Suppressor macrophage (primary cell): ENCODE results near the gene LDLRAP1.

ENCODE experiments used
- DNase-seq, 4 experiments: peaks; one replicate each; pipeline ENCODE4 v3.0.0-alpha.2; 2020 to 2022

LDLRAP1 gene

GRCh38 chr1:25562928-25563283 lies 19.5 kb downstream of the LDLRAP1 start:
- DNase-seq: no peak

DNA sequence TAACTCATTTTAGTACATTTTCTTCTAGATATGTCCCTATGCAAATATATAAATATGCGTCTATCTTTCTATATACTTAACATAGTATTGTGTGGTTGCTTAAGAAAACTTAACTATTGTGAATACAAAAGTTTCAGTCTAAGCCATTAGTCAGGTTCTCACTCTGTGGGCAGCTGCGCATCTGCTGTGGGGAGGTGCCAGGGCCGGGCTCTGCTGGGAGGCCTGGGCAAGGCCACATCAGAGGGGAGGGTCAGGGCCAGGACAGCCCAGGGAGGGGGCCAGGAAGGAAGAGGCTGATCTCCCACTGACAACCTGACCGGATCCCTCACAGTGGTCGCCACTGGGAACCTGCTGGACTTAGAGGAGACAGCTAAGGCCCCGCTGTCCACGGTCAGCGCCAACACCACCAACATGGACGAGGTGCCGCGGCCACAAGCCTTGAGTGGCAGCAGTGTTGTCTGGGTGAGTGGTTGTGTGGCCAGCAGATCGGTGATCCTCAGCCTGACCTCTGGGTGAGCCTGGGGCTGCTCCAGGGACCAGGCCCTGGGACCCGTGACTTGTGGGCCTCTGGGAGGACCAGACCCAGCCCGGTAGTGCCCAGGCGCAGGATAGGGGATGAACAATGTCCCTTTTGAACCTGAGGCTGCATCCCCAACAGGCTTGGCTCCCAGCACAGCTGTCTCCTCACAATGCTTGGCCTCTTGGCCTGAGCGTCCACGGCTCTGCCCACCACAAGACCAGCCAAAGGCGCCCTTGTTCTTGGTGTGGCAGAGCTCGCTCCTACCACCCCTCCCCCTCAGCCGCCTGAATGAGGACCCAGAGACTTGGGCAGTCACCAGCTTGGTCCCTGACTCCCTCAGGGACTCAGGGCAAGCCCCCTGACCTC lies 20.2 kb downstream of the LDLRAP1 start:
- DNase-seq: no peak

- DNase-seq: no peak
Observed at GRCh38 chr1:25564777-25565574, 21.6 kb downstream of the LDLRAP1 start.

DNA sequence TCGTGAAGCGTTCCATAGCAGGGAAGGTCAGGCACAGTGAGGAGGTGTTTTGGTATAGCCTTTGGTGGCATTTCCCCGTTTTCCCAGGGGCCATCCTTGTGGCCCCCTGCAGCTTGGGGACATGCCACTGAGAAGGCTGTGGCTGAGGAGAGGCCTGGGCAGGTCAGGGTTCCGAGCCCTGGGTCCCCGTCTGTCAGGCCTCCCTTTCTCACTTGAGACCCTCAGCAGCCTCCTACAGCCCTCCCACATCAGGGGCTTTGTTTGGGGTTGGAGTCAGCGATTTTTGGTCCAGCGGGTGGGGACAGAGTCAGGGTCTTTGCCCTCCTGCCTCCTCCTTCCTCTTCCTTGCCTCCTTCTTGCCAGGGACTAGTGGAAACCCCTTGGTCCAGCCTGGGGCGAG lies 22.2 kb downstream of the LDLRAP1 start:
- no peak for DNase-seq

- DNase-seq: no peak
Observed at GRCh38 chr1:25566176-25566729, 22.8 kb downstream of the LDLRAP1 start.

DNA sequence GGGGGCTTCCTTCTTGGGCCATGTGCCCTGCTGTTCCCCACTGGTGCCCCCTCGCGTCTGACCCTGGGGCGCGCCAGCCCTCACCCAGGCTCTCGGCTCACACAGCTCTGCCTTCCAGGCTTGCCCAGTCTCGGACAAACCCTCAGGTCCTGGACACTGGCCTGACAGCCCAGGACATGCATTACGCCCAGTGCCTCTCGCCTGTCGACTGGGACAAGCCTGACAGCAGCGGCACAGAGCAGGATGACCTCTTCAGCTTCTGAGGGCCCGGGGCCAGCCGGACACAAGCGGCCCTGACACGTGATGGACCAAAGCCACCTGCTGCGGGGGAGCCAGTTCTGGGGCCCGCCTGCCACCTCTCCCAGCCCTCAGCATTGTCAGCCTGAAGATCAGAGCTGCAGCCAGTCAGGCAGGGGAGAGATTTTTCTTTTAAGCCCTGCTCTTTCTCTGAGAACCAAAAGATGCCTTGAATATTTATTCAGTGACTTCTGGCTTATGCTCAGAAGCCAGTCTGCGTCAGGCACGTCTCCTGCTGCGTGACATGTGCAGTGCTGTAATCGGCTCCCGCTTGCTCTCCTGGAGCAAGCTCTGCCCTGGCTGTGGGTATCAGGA lies 23.4 kb downstream of the LDLRAP1 start:
- DNase-seq: no peak

DNA sequence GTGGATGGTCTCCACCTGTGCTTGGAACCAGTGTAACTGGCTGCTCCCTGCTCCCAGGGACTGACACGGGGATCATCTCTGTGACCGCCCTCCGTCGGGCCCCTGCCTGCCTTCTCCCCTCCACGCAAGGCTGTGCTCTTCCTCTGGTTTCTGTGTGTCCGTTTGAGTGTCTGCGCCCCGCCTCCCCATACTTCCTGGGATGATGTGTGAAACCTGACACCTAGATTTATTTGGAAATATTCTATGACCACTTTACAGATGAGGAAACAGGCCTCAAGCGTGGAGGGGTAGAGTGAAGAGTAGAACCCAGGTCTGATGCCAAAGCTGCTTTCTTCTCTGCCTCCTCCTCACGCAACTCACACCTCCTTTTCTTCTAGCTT lies 24.3 kb downstream of the LDLRAP1 start:
- no peak for DNase-seq

- DNase-seq: no peak
Observed at GRCh38 chr1:25568090-25568833, 24.9 kb downstream of the LDLRAP1 start.

DNA sequence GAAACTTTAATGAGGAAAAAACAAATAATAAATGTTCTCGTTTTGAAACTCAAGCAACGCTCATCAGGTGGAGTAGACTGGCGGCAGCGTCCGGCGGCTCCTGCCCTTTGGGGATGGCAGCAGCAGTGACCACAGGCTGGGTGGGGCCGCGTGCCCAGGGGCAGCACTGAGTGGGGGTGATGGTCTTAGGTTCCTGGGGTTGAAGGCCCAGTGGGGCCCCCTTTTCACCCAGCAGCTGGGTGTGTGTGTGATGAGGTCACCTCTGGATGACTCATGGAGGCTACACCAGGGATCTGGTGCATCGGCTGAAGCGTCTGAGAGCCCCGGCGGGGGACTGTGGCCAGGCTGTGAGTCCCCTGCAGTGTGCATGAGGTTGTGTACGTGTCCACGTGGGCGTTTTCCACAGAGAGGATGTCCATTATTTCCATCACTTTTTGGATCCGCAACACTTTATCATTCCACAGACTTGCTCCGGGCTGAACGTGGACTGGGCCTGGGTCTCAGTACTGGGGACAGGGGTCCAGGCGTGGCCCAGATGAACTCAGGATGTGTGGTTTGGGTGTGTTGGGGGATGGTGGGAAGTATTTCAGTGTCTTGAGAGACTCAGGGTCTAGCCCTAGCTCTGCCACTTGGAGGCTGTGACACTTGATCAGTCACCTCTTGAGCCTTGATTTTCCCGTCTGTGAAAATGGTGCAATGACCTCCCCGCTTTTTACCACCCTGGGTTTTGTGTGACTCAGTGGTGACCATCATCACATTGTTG lies 25.6 kb downstream of the LDLRAP1 start:
- peak in 3 of 4 experiments; percentile 20 to 36 (median 22) for DNase-seq

DNA sequence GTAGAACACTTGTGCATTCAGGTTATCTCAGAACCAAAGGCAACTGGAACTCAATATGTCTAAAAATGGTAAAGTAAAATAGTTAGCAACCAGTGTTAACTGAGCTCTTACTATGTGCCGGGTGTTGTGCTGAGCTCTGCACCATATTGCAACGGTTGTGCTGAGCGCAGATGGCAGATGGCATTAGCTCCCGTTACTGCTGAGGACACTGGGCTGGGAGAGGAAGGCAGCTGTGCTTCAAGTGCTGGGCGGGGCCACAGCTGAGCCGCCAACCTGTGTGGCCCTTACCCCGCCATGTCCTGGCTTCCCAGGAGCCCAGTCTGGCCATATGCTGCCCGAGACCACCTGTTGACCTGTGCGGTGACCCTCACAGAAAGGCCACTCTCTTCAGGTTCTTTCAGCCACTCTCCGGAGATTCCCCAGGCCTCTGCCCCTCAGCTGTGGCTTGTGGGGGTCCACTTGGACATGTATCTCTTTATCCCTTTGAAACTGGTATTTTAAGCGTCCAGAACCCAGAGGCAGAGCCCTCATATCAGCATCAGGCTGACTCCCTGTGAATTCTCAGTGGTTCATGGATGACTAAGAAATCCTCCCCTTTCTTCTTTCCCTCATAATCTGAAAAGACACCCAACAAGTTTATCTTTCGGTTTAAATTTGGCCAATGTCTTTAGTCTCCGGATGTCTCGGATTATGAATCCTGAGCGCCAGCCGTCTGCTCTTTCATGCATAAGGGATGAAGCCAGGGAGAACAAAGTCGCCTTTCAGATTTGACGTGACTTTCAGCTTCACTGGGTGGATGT lies 26.4 kb downstream of the LDLRAP1 start:
- DNase-seq: no peak

GRCh38 chr1:25570798-25571521 lies 27.6 kb downstream of the LDLRAP1 start:
- DNase-seq: no peak

DNA sequence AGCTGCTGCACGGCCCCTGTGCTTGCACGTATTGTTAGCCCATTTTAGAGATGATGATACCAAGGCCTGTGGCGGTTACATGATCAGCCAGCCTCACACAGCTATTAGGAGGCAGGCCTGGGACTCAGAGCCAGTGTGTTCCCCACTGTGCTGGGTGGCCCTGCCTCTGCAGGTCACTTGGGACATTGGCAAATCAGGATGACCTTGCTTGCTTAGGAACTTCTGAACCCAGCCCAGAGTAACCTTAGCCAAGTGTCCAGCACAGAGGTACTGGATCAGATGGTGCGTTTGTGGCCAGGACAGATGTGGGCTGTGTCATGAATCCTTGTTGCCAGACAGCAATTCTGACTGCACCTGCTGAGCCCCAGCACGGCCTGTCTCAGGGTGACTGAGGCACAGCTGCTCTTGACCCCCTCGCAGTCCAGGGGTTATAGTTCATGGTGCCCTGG lies 28.1 kb downstream of the LDLRAP1 start:
- no peak for DNase-seq

DNA sequence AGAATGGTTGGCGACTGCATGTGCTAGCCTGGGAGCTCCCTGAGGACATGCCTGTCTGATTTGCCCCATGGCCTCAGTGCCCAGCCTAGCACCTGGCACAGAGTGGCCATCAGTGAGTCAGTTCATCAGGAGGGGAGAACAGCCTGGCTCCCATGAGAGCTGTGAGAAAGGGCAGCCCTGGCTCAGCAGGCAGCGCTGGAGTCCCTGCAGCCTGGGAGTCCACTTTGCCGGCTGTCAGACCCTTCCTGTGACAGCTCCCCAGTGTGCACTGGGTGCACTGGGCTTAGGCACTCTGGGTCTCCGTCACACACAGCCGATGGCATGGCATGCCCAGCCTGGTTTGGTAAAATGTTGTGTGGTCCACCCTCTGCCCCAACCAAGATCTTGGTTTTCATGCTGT lies 28.7 kb downstream of the LDLRAP1 start:
- DNase-seq: no peak

GRCh38 chr1:25572708-25573590 lies 29.5 kb downstream of the LDLRAP1 start:
- peak; percentile 58 to 80 (median 63) for DNase-seq

DNA sequence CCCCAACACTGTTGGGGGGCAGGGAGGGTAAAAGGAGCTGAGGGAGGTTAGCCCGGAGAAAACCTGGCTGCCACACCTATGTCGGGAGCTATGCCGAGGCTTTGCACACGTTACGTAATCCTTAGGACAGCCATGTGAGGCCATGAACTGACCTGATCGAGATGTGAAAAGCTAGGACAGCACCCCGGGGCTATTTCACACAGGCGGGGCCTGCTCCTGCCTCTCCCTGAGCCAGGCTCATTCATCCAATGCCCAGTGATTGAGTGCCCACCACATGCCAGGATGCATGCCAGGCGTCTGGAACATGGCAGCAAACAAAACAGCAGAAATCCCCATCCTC lies 30.2 kb downstream of the LDLRAP1 start:
- DNase-seq: no peak

DNA sequence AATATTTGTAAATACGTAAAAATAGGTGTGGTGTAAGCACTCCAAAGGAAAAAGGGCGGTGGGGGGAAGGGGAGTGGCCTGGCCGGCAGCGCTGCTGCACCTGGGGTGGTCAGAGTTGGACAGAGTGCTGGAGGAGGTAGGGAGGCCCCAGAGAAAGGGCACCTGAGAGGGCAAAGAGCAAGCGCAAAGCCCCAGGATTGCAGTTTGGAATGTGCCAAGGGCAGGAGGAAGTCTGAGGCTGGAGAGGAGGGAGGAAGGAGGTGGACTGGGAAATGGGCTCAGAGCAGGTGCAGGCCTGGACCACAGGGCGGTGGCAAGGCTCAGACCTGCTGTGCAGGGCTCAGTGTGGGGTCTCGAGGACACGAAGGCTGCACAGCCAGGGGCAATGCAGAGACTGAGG lies 30.6 kb downstream of the LDLRAP1 start:
- DNase-seq: no peak

DNA sequence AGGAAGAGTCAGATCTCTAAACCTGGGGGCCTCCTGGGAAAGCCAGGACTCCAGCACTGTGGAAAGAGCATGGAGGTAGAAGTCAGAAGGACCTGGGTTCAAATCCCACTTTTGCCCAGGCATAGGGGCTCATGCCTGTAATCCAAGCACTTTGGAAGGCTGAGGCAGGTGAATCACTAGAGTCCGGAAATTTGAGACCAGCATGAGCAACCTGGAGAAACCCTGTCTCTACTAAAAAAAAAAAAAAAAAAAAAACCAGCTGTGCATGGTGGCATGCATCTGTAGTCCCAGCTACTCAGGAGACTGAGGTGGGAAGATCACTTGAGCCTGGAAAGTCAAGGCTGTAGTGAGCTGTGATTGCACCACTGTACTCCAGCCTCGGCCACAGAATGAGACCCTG lies 31.8 kb downstream of the LDLRAP1 start:
- no peak for DNase-seq

DNA sequence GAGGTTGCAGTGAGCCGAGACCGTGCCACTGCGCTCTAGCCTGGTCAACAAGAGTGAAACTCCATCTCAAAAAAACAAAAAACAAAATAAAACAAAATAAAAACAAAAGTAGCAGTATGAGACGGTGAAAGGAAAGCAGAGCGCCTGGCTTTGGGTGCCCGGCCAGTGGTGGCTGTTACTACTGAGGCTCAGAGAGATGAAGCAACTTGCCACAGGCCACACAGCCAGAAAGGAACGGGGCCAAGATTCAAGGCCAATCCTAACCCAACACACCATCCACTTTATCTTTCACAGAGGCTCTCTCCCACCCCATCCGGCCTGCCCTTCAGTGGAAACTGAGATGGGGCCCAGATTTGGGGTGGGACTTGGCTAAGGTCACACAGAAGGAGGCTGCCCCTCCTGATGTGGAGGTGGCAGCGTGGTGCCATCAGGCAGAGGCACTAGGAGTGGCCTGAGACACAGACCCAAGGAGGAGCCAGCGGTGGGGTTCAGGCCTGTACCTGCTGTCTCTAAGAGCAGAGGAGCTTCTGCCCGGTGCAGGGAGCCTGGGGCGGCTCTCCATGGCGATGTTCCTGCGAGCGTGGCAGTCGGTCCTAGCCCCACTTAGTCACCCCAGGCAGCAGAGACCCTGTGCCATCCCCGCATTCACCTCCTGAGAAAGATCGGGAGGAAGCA lies 33.2 kb downstream of the LDLRAP1 start:
- DNase-seq: no peak
